Globus pallidus (tissue), 1 donor: ENCODE results near the gene GSG1L.

Experiments
- DNase-seq: peaks from one replicate; pipeline ENCODE4 v3.0.0-alpha.2; 2015; ENCODE audit warnings: low spot score

The GSG1L gene

GRCh38 chr16:28062847-28063521 lies 530 bp downstream of the GSG1L start:
- no peak for DNase-seq

GRCh38 chr16:28062261-28062846 lies 1.2 kb downstream of the GSG1L start:
- no peak for DNase-seq

- DNase-seq, result no peak
Measured at GRCh38 chr16:28061352-28062101, 2.0 kb downstream of the GSG1L start.

GRCh38 chr16:28059841-28060575 lies 3.5 kb downstream of the GSG1L start:
- no peak for DNase-seq

- no peak for DNase-seq
Measured at GRCh38 chr16:28058839-28059589, 4.5 kb downstream of the GSG1L start.

GRCh38 chr16:28057949-28058348 lies 5.6 kb downstream of the GSG1L start:
- no peak for DNase-seq

GRCh38 chr16:28053461-28053860 lies 10.1 kb downstream of the GSG1L start:
- DNase-seq, result no peak

GRCh38 chr16:28052274-28053128 lies 11.0 kb downstream of the GSG1L start:
- DNase-seq, result no peak

GRCh38 chr16:28051486-28051885 lies 12.0 kb downstream of the GSG1L start:
- no peak for DNase-seq

- no peak for DNase-seq
Measured at GRCh38 chr16:28042811-28043210, 20.7 kb downstream of the GSG1L start.

GRCh38 chr16:28041615-28042014 lies 21.9 kb downstream of the GSG1L start:
- no peak for DNase-seq

GRCh38 chr16:28040039-28040438 lies 23.5 kb downstream of the GSG1L start:
- no peak for DNase-seq

- no peak for DNase-seq
Measured at GRCh38 chr16:28039493-28039892, 24.0 kb downstream of the GSG1L start.

- no peak for DNase-seq
Measured at GRCh38 chr16:28038409-28038808, 25.1 kb downstream of the GSG1L start.

GRCh38 chr16:28035866-28036393 lies 27.6 kb downstream of the GSG1L start:
- no peak for DNase-seq

GRCh38 chr16:28033870-28034269 lies 29.6 kb downstream of the GSG1L start:
- DNase-seq, result no peak

GRCh38 chr16:28029387-28030002 lies 34.0 kb downstream of the GSG1L start:
- no peak for DNase-seq

- no peak for DNase-seq
Measured at GRCh38 chr16:28027055-28027454, 36.5 kb downstream of the GSG1L start.

GRCh38 chr16:28025631-28026030 lies 37.9 kb downstream of the GSG1L start:
- DNase-seq, result no peak

GRCh38 chr16:28019218-28019617 lies 44.3 kb downstream of the GSG1L start:
- DNase-seq, result no peak
